Thoracic aorta (tissue), 2 donors: Measurements from ENCODE around the gene AMIGO2. TPM values are rescaled to one million over a fixed set of nuclear protein-coding genes. Genes with fewer than 3 reads are reported as not detected.

Experiments
- ATAC-seq: fragments of 150-250 bp; one replicate; pipeline ENCODE4 v1.8.0; 2017; ENCODE audit warnings: low read depth; ENCODE audit not compliant: insufficient number of reproducible peaks, low FRiP score
- DNase-seq: peaks from one replicate; pipeline ENCODE4 v3.0.0-alpha.2; 2020; ENCODE audit warnings: low spot score
- H3K27ac ChIP-seq, 2 donors: fragments of 200-600 bp; sonication (generic); 1 replicate in 1 of 2; 2 replicates in 1 of 2; pipeline ENCODE4 v1.5.1; 2016; ENCODE audit warnings: mild to moderate bottlenecking in 2 of 2, moderate library complexity in 2 of 2
- H3K27me3 ChIP-seq: fragments of 200-600 bp; sonication (generic); replicated peaks from 2 replicates; pipeline ENCODE4 v1.6.0; 2016; ENCODE audit warnings: mild to moderate bottlenecking; ENCODE audit not compliant: insufficient read depth
- H3K36me3 ChIP-seq: fragments of 200-600 bp; sonication (generic); one replicate; pipeline ENCODE4 v1.5.1; 2016
- H3K4me1 ChIP-seq, 2 donors: fragments of 200-600 bp; sonication (generic); 1 replicate in 1 of 2; 2 replicates in 1 of 2; pipeline versions ENCODE4 v1.5.1 to v1.6.0; 2016; ENCODE audit warnings: low read depth in 2 of 2, mild to moderate bottlenecking in 1 of 2; ENCODE audit not compliant: control insufficient read depth in 1 of 2
- H3K4me3 ChIP-seq: fragments of 200-600 bp; sonication (generic); 2 replicates; pipeline ENCODE4 v1.5.1; 2016; ENCODE audit warnings: mild to moderate bottlenecking
- H3K9me3 ChIP-seq: fragments of 200-600 bp; sonication (generic); 2 replicates; pipeline ENCODE4 v1.5.1; 2016
- total RNA-seq, 2 donors: library from RNA; depleted of rRNA; stranded (reverse); fragments of >200 nt; gene quantifications; one replicate each; pipeline versions ENCODE4 v1.1.0 to v1.2.3, GENCODE V29; 2016
- TF ChIP-seq, protein P1 (sequence below): fragments of 200-600 bp; sonication (generic); IDR thresholded peaks from one replicate; pipeline ENCODE4 v1.5.1; 2019; ENCODE audit warnings: antibody characterized with exemption

Gene AMIGO2
- total RNA-seq, 2 donors from 2014 or later = 10.9 to 32.1 TPM

DNA sequence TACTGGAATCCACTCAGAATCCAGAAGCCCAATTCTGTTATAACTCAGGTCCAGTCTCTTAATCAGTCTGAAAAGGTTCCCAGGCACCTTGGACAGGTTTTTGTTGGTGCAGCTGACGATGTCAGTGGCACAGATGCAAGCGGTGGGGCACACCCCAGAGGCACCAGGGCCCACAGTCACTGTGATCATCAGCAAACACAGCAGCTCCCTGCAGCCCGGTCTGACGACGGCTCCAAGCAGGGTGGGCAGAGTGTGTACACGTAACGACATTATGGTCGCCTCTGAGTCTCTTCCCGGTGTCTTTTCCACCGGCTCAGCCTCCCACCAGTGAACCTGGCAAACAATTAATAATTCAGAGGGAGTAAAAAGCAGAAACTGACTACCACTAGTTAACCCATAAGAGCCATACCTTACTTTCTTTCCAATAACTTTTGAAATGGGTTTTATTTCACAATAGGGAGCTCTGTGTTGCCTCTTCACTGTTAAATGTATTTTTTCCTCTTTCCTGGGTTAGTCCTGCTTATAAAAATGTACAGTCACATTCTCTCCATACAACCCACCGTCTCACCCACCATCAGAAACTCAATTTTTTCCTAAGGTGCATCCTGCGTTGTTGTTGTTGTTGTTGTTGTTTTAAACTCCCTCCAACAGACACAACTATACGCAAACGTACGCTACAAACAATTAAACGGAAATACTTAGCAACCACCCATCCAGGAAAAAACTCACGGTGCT is 859 bp downstream of the AMIGO2 start:
- ATAC-seq (no peak), DNase-seq (no peak)
- peak overlapping the region; percentile 96 to 98 for H3K27ac ChIP-seq
- no peaks in the 10 kb centered on the region for H3K27me3 ChIP-seq
- TF ChIP-seq, protein P1, sequence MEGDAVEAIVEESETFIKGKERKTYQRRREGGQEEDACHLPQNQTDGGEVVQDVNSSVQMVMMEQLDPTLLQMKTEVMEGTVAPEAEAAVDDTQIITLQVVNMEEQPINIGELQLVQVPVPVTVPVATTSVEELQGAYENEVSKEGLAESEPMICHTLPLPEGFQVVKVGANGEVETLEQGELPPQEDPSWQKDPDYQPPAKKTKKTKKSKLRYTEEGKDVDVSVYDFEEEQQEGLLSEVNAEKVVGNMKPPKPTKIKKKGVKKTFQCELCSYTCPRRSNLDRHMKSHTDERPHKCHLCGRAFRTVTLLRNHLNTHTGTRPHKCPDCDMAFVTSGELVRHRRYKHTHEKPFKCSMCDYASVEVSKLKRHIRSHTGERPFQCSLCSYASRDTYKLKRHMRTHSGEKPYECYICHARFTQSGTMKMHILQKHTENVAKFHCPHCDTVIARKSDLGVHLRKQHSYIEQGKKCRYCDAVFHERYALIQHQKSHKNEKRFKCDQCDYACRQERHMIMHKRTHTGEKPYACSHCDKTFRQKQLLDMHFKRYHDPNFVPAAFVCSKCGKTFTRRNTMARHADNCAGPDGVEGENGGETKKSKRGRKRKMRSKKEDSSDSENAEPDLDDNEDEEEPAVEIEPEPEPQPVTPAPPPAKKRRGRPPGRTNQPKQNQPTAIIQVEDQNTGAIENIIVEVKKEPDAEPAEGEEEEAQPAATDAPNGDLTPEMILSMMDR = no peak
- H3K9me3 ChIP-seq = no peaks in the 10 kb centered on the region
- H3K36me3 ChIP-seq = no peaks in the 10 kb centered on the region
- H3K4me1 ChIP-seq = peaks cover 17 to 52% of the 10 kb centered on the region in 2 donors
- H3K4me3 ChIP-seq = peak overlapping the region; percentile 95

DNA sequence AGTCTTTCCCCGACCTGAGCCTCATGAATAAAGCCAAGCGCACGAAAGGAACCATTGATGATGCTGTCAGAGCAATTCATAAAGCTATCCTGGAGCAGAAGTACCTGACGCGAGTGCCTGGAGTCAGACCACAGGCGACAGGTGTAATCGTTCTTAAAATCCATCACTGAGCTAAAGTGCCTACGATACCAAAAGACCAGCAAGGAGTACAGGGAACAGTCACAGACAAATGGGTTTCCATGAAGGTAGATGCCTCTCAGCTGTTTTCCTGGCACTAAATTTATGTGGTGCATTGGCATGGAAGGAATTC is 1.7 kb downstream of the AMIGO2 start:
- Histone ChIP-seq H3K27me3 (no peaks in the 10 kb centered on the region), H3K27ac (peak overlapping the region; percentile 49 to 98), H3K36me3 (no peaks in the 10 kb centered on the region), H3K9me3 (no peaks in the 10 kb centered on the region), H3K4me1 (peaks cover 14 to 44% of the 10 kb centered on the region in 2 donors), H3K4me3 (peak overlapping the region; percentile 95)
- DNase-seq (no peak), ATAC-seq (no peak)
- TF ChIP-seq, protein P1 = no peak

DNA sequence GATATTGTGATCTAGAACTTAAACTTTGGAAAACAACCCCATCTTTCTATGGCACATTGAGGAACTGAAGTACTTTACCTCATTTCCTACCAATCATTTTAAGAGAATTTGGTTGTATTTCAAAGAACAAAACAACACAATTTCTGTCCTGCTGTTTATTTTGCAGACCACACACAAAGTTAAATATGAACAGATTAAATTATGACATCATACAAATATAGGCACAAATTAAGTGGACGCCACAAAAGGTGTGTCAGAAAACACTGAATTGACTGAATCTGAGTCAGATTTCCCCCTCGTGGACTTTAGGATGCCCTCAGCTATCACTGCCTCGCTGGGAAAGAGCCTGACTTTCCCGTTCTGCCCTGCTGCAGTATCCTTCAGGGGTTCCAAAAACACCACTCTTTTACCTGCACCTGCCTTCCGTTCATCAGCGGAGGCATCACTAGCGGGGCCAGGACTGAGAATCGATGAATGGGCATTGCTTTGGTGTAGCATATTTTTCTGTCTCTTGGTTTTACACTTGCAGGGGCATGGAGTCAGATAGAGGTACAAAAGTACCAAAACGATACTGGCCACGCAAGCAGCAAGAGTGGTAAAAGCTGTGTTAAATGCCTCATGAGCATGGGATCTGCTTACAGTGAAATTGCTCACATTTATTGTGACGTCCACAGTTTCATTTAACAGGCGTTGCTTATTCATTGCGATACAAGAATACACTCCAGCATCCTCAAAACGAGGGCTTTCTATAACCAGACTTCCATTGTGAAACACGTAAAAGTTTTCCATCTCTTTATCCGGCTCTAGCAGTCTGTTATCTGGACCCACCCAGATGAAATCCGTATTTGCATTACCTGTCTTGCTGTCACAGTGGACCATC is 2.3 kb downstream of the AMIGO2 start:
- Histone ChIP-seq H3K4me1 (peaks cover 9 to 38% of the 10 kb centered on the region in 2 donors), H3K27me3 (no peaks in the 10 kb centered on the region), H3K4me3 (peak overlapping the region; percentile 95), H3K36me3 (no peaks in the 10 kb centered on the region), H3K9me3 (no peaks in the 10 kb centered on the region), H3K27ac (peak overlapping the region in 1 of 2 donors; percentile 49)
- TF ChIP-seq, protein P1 = no peak
- DNase-seq (no peak), ATAC-seq (no peak)

DNA sequence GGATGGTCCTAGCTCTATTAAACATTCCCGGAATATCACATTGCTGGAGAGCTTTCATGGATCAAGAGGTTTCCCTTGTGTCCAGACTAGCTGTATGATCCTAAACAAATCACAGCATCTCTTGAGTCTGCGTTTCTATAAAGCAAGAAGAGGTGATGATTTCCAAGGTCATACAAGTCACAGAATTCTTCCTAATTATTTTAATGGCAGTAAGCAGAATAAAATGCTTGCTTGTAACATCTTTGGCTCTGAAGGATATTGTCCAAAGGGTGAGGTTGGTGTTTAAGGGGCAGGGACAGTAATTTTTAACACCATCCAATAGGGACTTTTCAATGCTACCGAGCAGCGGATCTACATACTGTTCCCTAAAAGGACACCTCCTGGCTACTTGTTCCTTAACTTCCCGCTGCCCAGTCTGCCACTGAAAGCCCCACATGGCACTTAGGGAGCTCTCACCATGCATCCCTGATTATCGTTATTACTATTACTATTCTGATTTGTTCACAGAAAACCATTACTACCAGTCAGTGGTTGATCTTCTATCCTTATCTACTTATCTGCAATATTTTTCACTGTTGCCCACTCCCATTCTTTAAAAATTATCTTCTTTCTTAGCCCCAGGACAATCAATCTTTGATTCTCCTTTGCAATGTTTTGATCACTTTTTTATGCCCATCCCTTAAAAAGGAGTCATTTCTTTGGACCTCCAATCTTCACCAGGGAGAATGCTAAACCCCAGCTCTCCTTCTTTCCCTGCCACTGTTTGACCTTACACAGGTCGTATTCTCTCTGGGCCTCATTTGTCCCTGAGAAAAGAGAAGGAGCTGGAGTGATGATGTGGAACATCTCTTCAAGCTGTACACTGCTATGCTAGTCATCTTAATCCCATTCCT is 4.3 kb downstream of the AMIGO2 start:
- ATAC-seq = no peak

More for the DNA sequence above, 4.3 kb downstream of the AMIGO2 start:
- H3K9me3 ChIP-seq = no peaks in the 10 kb centered on the region
- no peak overlapping the region for H3K4me3 ChIP-seq
- H3K4me1 ChIP-seq = peaks cover 3 to 24% of the 10 kb centered on the region in 2 donors
- TF ChIP-seq, protein P1 = no peak
- no peaks in the 10 kb centered on the region for H3K27me3 ChIP-seq
- DNase-seq = no peak
- H3K36me3 ChIP-seq = no peaks in the 10 kb centered on the region
- H3K27ac ChIP-seq = no peak overlapping the region
